Measurements from ENCODE around the gene UBE2D1.

The UBE2D1 gene

GRCh38 chr10:58299580-58299979 is 35.2 kb upstream of the UBE2D1 start:
- Histone ChIP-seq H3K27ac (ENCODE audit: low read depth, low read length) (no peak overlapping the region), H3K4me2 (ENCODE audit: low read length) (no peak overlapping the region)
- TF ChIP-seq CTCF (IDR thresholded peaks at IDR 0.05; ENCODE audit: low read depth, low read length, poor library complexity, severe bottlenecking): peak; percentile 81
- no peak for TF ChIP-seq EZH2phosphoT487 (IDR thresholded peaks at IDR 0.05; ENCODE audit: borderline replicate concordance, low read length)

GRCh38 chr10:58300676-58301075 is 34.1 kb upstream of the UBE2D1 start:
- Histone ChIP-seq H3K4me3 (ENCODE audit: low read length) (no peak overlapping the region), H4K20me1 (ENCODE audit: control insufficient read depth, insufficient read depth, low read depth, low read length) (no peaks in the 10 kb centered on the region), H3K79me2 (ENCODE audit: control insufficient read depth, low read length) (no peaks in the 10 kb centered on the region), H3K27ac (ENCODE audit: low read depth, low read length) (no peak overlapping the region), H3K27me3 (ENCODE audit: control insufficient read depth, low read length) (peaks cover 15% of the 10 kb centered on the region), H3K4me1 (ENCODE audit: control insufficient read depth, low read length) (peaks cover 5% of the 10 kb centered on the region), H3F3A (ENCODE audit: control insufficient read depth, insufficient read depth) (no peaks in the 10 kb centered on the region), H3K36me3 (ENCODE audit: control insufficient read depth, low read length) (no peaks in the 10 kb centered on the region), H3K9me2 (replicated peaks; ENCODE audit: control insufficient read depth, low read length) (no peaks in the 10 kb centered on the region), H3K9me3 (ENCODE audit: control insufficient read depth, insufficient read depth, low read length) (no peaks in the 10 kb centered on the region), H3K4me2 (ENCODE audit: low read length) (no peak overlapping the region)
- no peak for TF ChIP-seq CTCF (IDR thresholded peaks at IDR 0.05; ENCODE audit: low read depth, low read length, poor library complexity, severe bottlenecking)
- TF ChIP-seq EZH2phosphoT487 (IDR thresholded peaks at IDR 0.05; ENCODE audit: borderline replicate concordance, low read length): no peak

More at GRCh38 chr10:58299580-58299979, 35.2 kb upstream of the UBE2D1 start:
- Histone ChIP-seq H3K27me3 (ENCODE audit: control insufficient read depth, low read length) (peaks cover 15% of the 10 kb centered on the region), H4K20me1 (ENCODE audit: control insufficient read depth, insufficient read depth, low read depth, low read length) (no peaks in the 10 kb centered on the region), H3F3A (ENCODE audit: control insufficient read depth, insufficient read depth) (no peaks in the 10 kb centered on the region), H3K4me3 (ENCODE audit: low read length) (no peak overlapping the region), H3K9me2 (replicated peaks; ENCODE audit: control insufficient read depth, low read length) (no peaks in the 10 kb centered on the region), H3K79me2 (ENCODE audit: control insufficient read depth, low read length) (no peaks in the 10 kb centered on the region), H3K4me1 (ENCODE audit: control insufficient read depth, low read length) (peaks cover 5% of the 10 kb centered on the region), H3K36me3 (ENCODE audit: control insufficient read depth, low read length) (no peaks in the 10 kb centered on the region), H3K9me3 (ENCODE audit: control insufficient read depth, insufficient read depth, low read length) (no peaks in the 10 kb centered on the region)

GRCh38 chr10:58302254-58302653 is 32.6 kb upstream of the UBE2D1 start:
- H3K4me3 ChIP-seq (ENCODE audit: low read length): no peak overlapping the region
- no peak overlapping the region for H3K27ac ChIP-seq (ENCODE audit: low read depth, low read length)
- no peaks in the 10 kb centered on the region for H3F3A ChIP-seq (ENCODE audit: control insufficient read depth, insufficient read depth)
- H3K4me1 ChIP-seq (ENCODE audit: control insufficient read depth, low read length): peaks cover 5% of the 10 kb centered on the region
- H3K4me2 ChIP-seq (ENCODE audit: low read length): no peak overlapping the region
- no peaks in the 10 kb centered on the region for H3K79me2 ChIP-seq (ENCODE audit: control insufficient read depth, low read length)
- H4K20me1 ChIP-seq (ENCODE audit: control insufficient read depth, insufficient read depth, low read depth, low read length): no peaks in the 10 kb centered on the region
- H3K9me3 ChIP-seq (ENCODE audit: control insufficient read depth, insufficient read depth, low read length): no peaks in the 10 kb centered on the region
- H3K27me3 ChIP-seq (ENCODE audit: control insufficient read depth, low read length): peaks cover 18% of the 10 kb centered on the region
- TF ChIP-seq EZH2phosphoT487 (IDR thresholded peaks at IDR 0.05; ENCODE audit: borderline replicate concordance, low read length) (no peak), CTCF (IDR thresholded peaks at IDR 0.05; ENCODE audit: low read depth, low read length, poor library complexity, severe bottlenecking) (no peak)
- no peaks in the 10 kb centered on the region for H3K36me3 ChIP-seq (ENCODE audit: control insufficient read depth, low read length)
- H3K9me2 ChIP-seq (replicated peaks; ENCODE audit: control insufficient read depth, low read length): no peaks in the 10 kb centered on the region
